Progenitor cell of endocrine pancreas (in vitro differentiated cells): Measurements from ENCODE around the gene OLFM1. TPM values are rescaled to one million over a fixed set of nuclear protein-coding genes. Genes with fewer than 3 reads are reported as not detected.

Experiments
- DNase-seq: peaks from one replicate; pipeline ENCODE4 v3.0.0; 2021; ENCODE audit warnings: low spot score; ENCODE audit not compliant: unreplicated experiment
- H3K27ac Mint-ChIP-seq: 2 replicates; pipeline ENCODE4 v1.8.0; 2021; ENCODE audit warnings: mild to moderate bottlenecking, moderate library complexity, mixed read lengths
- H3K27me3 Mint-ChIP-seq: 2 replicates; pipeline ENCODE4 v1.8.0; 2021; ENCODE audit warnings: mixed read lengths
- H3K36me3 Mint-ChIP-seq: 2 replicates; pipeline ENCODE4 v1.8.0; 2022; ENCODE audit warnings: mixed read lengths; ENCODE audit not compliant: insufficient read depth
- H3K4me1 Mint-ChIP-seq: 2 replicates; pipeline ENCODE4 v1.8.0; 2021; ENCODE audit warnings: low read depth, mixed read lengths
- H3K4me3 Mint-ChIP-seq: 2 replicates; pipeline ENCODE4 v1.8.0; 2021; ENCODE audit warnings: low read depth, mild to moderate bottlenecking, moderate library complexity, mixed read lengths
- H3K9me3 Mint-ChIP-seq: 2 replicates; pipeline ENCODE4 v1.8.0; 2021; ENCODE audit warnings: low read depth, mixed read lengths
- total RNA-seq: library from RNA; stranded (reverse); gene quantifications from 2 replicates; pipeline ENCODE4 v1.2.1, GENCODE V29; 2021
- TF ChIP-seq, protein P1 (sequence below): fragments of 200-600 bp; sonication (generic); IDR thresholded peaks from one replicate; pipeline ENCODE4 v1.5.0; 2021; ENCODE audit warnings: antibody characterized with exemption, mild to moderate bottlenecking; ENCODE audit not compliant: unreplicated experiment

OLFM1 gene
- total RNA-seq, 1 donor from 2014 or later: 1.7 TPM

- Mint-ChIP-seq H3K27ac (no peak overlapping the region), H3K36me3 (no peaks in the 10 kb centered on the region), H3K4me3 (no peak overlapping the region), H3K4me1 (no peaks in the 10 kb centered on the region), H3K9me3 (no peaks in the 10 kb centered on the region), H3K27me3 (peaks cover 70% of the 10 kb centered on the region)
- TF ChIP-seq, protein P1, sequence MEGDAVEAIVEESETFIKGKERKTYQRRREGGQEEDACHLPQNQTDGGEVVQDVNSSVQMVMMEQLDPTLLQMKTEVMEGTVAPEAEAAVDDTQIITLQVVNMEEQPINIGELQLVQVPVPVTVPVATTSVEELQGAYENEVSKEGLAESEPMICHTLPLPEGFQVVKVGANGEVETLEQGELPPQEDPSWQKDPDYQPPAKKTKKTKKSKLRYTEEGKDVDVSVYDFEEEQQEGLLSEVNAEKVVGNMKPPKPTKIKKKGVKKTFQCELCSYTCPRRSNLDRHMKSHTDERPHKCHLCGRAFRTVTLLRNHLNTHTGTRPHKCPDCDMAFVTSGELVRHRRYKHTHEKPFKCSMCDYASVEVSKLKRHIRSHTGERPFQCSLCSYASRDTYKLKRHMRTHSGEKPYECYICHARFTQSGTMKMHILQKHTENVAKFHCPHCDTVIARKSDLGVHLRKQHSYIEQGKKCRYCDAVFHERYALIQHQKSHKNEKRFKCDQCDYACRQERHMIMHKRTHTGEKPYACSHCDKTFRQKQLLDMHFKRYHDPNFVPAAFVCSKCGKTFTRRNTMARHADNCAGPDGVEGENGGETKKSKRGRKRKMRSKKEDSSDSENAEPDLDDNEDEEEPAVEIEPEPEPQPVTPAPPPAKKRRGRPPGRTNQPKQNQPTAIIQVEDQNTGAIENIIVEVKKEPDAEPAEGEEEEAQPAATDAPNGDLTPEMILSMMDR: no peak
- no peak for DNase-seq
Observed at GRCh38 chr9:135102331-135102730, 14.9 kb downstream of the OLFM1 start.

GRCh38 chr9:135103001-135103446 lies 15.6 kb downstream of the OLFM1 start:
- no peak for DNase-seq
- Mint-ChIP-seq H3K9me3 (no peaks in the 10 kb centered on the region), H3K36me3 (no peaks in the 10 kb centered on the region), H3K4me3 (no peak overlapping the region), H3K27ac (no peak overlapping the region), H3K27me3 (peaks cover 70% of the 10 kb centered on the region), H3K4me1 (peaks cover 4% of the 10 kb centered on the region)
- TF ChIP-seq, protein P1: no peak

DNA sequence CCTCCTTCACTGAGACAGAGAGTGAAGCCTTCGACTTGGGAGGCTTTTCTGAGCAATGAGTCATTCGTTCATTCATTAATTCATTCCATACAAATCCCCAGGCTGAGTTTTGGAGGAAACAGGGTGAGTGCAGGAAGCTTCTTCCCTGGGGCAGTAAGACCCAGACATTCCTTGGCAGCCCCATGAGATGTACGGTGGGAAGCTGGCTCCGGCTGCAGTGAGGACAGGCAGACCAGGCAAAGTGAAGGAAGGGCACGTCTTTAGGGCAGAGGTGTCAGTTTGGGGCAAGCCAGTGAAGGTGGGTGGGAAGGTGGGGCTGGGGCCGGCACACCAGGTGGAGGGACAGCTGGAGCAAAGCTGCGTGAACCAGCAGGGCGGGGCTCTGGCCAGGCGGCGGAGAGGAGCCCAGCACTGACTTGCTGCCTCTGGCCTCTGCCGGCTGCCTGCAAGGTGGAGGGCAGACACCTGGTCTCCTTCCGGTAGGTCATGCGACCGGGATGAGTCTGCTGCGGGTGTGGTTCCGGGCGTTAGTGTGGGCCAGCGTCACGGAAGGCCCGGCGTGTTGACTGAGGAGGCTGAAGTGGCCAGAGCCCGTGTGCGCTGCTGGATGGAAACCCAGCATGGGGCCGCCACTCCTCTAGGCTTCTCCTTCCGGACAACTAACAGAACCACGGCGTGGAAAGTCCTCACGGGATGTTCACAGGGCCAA lies 16.6 kb downstream of the OLFM1 start:
- Mint-ChIP-seq H3K27ac (no peak overlapping the region), H3K9me3 (no peaks in the 10 kb centered on the region), H3K27me3 (peaks cover 70% of the 10 kb centered on the region), H3K4me3 (no peak overlapping the region), H3K4me1 (peaks cover 10% of the 10 kb centered on the region), H3K36me3 (no peaks in the 10 kb centered on the region)
- DNase-seq: no peak
- TF ChIP-seq, protein P1: no peak

GRCh38 chr9:135104761-135105160 lies 17.3 kb downstream of the OLFM1 start:
- TF ChIP-seq, protein P1: no peak
- Mint-ChIP-seq H3K36me3 (no peaks in the 10 kb centered on the region), H3K27me3 (peaks cover 69% of the 10 kb centered on the region), H3K4me1 (peaks cover 17% of the 10 kb centered on the region), H3K4me3 (no peak overlapping the region), H3K27ac (no peak overlapping the region), H3K9me3 (no peaks in the 10 kb centered on the region)
- no peak for DNase-seq

- TF ChIP-seq, protein P1: no peak
- H3K27ac Mint-ChIP-seq: no peak overlapping the region
- H3K4me3 Mint-ChIP-seq: no peak overlapping the region
- H3K36me3 Mint-ChIP-seq: no peaks in the 10 kb centered on the region
- DNase-seq: no peak
- no peaks in the 10 kb centered on the region for H3K9me3 Mint-ChIP-seq
- H3K27me3 Mint-ChIP-seq: peaks cover 64% of the 10 kb centered on the region
- peaks cover 20% of the 10 kb centered on the region for H3K4me1 Mint-ChIP-seq
Observed at GRCh38 chr9:135105211-135105745, 17.8 kb downstream of the OLFM1 start.
